HG03159 (cell line): ENCODE data around the gene CD33.
"Not testable (repeated sequence)": the region's sequence is repeated elsewhere in the genome, so short reads cannot be mapped to it uniquely, and the experiment has no call there.

ENCODE experiments used
- ATAC-seq: cut with Tn5 transposase; IDR thresholded peaks from one replicate; pipeline ENCODE4 v1.9.1; 2021; ENCODE audit warnings: mild to moderate bottlenecking, moderate library complexity; ENCODE audit not compliant: unreplicated experiment

Gene CD33

DNA sequence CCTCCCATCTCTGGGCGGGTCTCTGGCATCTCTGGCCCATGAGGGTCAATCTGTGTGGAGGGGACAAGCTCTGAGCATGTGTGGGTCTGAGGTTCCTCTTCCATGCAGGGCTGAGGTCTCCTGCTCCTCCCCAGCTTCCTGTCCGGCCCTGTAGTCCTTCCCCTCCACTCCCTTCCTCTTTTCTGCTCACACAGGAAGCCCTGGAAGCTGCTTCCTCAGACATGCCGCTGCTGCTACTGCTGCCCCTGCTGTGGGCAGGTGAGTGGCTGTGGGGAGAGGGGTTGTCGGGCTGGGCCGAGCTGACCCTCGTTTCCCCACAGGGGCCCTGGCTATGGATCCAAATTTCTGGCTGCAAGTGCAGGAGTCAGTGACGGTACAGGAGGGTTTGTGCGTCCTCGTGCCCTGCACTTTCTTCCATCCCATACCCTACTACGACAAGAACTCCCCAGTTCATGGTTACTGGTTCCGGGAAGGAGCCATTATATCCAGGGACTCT, at the start of gene CD33:
Gene CD33 (plus strand): TSS at position 183 of the 496 bp plus-strand sequence. CDS start 39 bp downstream, at position 222.
- not testable (repeated sequence) for ATAC-seq

DNA sequence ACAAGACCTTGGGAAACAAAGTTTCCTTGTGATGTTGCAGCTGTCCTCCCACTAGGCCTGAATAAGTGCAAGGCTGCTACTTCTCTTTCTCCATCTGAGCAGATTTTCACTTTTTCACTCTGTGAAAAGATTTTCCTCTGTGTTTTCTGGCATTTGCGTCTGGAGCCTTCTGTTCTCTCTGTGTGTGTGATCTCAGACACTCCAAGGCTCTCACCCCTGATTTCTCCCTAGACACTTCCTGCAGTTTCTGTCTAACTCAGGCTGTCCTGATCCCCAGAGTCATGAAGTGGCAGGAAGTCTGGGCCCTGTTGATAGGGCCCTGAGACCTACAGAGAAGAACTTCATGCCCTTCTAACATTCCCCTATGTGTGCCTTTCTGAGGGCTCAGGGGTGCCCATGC, 45.6 kb upstream of the CD33 start:
- ATAC-seq, result no peak

DNA sequence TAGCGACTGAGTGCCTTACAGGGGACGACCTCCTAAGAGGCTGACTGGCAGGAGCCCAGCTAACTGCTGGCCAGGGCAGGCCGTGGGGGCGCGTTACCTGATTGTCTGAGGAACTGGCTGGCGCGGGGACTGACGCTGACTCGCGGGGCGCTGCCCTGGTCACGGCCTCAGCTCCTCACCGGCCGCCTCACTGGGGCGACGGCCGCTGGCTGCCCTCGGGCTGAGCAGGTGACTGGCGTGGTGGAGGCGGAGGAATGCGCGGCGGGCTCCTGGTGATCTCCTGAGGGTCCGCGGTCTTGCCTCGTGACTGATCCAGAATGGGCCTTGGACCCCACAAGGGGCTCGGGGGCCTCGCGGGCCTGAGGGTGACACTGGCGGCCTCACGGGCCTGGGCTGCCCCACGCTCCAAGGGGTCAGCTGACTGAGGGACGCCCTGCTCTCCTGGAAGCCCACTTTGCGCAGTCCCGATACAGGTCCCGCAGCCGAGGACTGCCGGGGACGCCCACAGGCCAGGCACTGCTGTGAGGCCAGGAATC, 43.4 kb upstream of the CD33 start:
- no peak for ATAC-seq

DNA sequence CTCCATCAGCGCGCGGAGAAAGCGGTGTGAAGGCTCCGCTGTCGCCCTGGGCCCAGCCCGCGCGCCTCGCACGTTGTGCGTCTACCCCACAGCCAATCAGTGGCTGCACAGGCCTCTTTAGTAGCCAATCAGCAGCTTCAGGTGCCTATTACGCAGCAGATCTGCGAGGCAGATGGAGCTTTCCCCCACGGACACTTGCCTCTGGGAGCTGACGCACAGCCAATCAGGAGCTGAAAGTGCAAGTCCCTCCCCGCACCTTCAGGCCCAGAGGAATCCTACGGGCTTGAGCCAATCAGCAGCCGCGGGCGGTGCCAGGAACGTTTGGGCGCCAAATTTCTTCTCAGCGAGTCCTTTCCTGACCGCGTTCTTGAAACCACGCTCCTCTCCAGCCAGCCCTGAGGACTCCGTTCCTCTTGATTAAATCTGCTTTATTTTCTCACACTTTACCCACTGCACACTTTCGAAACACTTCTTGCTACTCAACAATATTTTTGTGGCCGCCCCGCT, 42.9 kb upstream of the CD33 start:
- ATAC-seq, result no peak

DNA sequence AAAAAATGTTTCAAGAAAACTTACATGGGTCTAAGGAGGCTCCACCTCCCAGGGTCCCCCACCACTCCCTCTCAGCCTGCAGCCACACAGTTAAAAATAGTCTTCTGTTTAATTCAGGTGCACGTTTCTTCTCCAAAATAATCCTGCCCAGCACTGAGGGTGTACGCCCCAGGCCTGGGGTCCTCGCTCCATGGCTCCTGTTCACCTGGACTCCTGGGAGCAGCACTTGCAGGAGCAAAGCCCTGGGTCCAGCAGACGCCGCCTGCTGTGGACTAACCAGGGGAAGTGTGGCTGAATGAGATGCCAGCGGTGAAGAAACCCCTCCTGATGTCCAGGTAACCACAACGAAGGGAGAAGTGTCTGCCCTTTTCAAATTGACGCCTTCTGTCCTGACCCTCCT, 41.3 kb upstream of the CD33 start:
- no peak for ATAC-seq

DNA sequence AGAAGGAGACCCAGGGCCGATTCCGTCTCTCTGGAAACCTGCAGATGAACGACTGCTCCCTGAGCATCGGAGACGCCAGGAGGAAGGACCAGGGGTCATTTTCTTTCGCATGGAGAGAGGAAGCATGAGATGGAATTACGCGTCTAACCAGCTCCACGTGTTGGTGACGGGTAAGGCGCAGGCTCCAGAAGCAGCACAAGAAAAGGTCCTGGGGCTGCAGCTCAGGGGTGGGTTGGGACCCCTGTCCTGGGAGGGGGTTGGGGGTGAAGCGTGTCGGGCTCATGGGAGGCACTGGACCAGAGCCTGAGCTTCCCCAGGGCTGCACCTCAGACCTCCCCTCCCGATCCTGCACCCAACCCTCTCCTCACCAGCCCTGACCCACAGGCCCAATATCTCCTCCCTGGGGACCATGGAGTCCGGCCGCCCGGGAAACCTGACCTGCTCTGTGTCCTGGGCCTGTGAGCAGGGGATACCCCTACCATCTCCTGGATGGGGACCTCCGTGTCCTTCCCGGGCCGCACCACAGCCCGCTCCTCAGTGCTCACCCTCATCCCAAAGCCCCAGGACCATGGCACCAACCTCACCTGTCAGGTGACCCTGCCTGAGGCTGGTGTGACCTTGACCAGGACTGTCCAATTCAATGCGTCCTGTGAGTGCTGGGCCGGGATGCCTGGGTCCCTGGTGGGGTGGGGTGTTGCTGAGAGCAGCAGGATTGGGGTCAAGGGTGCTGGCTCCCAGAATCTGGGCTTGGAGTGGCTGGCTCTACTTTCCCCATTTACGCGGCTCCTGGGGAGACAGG, 39.6 kb upstream of the CD33 start:
- no peak for ATAC-seq

DNA sequence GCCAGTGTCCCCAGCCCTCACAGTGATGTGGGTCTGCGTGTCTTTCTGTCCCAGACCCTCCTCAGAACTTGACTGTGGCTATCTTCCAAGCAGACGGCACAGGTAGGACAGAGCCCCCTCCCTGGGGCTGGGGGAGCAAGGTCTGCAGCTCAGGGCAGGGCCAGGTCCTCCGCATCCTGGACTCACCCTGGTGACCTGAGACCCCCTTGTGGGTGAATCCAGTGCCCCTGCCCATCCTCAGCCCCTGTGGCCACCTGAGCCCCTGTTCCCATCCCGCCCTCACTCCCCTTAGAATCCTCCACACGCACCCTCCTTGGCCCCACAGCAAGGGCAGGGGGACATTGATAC, 39.0 kb upstream of the CD33 start:
- ATAC-seq, result no peak

DNA sequence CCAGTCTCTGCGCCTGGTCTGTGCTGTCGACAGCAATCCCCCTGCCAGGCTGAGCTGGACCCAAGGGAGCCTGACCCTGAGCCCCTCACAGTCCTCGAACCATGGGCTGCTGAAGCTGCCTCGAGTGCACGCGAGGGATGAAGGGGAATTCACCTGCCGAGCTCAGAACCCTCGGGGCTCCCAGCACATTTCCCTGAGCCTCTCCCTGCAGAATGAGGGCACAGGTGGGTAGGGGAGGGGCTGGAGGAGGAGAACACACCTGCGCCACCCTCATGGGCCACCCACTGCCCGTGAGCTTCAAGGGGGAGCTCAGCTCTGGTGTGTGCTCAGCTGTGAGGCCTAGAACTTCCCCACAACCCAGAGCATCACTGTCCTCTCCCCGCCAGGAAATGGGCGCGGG, 38.6 kb upstream of the CD33 start:
- no peak for ATAC-seq

DNA sequence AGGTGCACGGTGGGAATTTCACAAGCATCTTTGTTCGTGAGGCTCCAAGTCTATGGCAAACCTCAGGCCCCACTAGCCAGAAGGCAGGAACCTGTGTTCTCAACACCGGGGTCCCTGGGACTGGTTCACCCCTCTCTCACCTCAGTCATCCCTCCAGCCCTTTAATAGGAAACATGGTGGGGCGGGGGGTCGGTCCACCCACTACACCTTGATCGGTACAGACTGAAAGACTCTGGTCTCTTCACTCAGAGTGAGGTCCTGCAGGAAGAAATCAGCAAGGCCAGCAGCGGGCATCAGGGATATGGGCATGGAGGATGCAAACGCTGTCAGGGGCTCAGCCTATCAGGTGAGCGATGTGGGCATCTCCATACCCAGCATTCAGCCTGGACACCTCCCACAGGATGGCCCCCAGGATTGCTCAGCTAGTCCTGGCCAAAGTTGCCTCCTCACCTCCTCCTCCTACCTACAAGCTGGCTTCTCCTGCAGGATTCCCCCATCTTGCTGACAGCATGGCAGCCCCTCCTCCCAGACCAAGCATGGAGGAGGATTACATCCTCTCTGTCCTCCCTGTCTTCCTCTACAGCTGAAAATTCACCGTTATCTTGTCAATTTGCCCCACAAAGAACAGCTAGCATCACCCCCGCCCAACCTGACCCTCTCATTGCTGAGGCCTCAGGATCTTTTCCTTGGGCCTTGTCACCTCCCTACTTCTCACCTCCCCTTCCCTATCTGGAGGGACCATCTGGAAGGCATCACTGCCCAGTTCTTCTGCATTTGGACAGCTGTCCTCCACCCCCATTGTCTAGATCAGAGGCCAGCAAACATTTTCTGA, 37.3 kb upstream of the CD33 start:
- no peak for ATAC-seq

DNA sequence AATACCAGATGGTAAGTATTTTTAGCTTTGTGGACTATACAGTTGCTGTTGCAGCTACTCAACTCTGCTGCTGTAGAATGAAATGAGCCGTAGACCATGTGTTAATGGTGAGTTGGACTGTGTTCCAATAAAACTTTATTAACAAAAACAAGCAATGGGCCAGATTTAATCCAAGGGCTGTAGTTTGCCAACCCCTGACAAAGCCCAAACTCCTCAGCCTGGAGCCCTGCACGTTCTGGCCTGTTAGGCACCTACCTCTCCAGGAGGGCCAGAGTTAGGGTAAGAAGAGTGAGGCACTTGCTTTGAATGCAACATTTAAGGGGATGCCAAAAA, 36.7 kb upstream of the CD33 start:
- ATAC-seq, result no peak

DNA sequence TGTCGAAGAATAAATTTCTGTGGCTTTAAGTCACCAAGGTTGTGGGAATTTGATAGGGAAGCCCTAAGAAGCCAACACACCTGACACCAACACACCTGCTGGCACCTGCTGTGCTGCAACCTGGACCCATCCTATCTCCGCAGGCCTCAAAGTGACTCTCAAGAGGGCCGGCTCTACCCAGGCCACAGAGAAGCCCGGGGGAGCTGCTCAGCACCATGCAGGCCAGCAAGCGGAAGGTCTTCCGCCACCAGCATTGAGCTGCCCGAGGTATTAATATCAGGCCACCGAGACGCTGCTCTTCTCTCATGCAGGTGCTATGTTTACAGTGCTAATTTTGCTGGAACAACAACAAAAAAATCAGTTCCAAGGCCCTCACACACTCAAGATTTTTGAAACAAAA, 32.2 kb upstream of the CD33 start:
- ATAC-seq, result no peak

DNA sequence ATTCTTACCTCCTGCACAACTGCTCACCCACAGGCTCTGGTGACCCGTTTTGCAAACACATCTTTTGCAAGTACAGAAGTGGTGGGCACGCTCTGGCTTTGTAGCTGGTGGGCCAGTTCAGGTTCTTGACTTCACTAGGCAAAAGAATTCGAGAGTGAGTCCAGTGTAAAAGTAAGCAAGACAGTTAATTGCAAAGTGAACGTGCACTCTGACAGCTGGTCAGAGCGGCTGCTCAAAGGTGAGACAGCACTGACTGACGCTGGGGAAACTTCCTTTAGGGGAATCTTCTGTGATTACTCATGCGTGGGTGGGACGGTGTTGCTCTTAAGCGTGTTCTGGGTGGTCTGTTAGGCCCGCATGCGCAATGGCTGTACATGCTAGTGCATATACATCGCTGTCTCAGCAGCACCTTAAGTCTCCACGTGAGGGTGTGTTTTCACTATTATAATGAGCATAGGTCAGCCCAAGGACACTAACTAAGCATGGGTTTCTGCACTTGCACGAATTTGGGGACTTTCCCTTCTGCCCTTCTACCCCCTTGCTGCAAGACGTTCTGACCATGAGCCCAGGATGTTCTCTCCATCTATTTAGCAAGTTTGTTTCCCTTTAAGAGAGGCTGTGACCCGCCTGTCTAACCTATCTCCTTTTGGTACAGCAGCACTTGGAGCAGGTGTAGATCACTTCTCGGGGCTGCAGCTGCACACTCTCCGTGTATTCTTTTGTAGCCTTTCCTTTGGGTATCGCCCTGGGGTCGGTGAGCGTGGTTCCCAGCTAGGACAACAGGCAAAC, 30.2 kb upstream of the CD33 start:
- no peak for ATAC-seq

DNA sequence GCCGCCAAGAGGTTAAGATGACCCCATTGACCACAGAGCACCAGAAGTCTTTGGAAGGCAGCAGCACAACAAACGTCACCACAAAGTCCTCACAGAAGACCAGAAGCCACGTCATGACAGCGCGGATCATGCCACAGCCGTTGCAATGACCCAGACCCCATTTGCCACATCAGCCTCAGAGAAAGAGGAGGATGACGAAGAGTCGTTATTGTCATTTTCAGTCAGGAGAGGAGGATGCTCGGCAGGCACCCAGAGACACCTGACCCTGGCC, 29.6 kb upstream of the CD33 start:
- no peak for ATAC-seq

DNA sequence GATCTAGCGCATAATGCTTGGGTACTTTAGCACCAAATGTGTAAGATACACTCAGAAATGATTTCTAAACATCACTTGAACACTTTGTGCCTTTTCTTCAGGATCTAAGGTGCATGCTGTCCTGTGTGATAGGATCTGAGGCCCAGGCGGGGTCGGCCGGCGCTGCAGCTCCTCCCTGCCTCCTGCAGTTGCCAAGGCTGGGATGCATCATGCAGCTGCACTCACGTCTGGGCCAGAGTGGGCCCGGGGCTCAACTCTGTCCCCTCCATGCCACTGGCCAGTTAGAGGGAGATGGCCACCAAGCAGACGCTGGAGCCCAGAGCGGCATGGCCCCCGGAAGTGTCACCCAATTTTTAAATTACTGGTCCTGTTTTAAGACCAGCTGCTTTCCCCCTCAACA, 29.3 kb upstream of the CD33 start:
- ATAC-seq, result no peak

DNA sequence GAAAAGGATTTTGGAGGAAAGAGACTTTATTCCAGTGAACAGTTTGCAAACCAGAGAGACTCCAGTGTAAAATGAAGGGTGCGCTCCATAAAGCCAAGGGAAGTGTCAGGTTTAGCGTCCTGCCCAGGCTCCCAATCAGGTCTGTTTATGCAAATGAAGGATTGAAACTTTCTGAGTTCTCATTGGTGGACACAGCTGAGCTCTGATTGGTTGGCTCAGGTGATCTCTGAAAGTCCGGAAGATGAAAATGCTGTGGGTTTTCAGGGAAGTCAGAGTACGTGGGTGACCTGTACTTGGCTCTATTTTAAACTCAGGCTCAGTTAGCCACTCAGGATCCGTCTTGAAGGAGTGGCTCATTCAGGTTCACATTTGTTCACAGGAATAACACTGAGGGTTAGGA, 28.7 kb upstream of the CD33 start:
- no peak for ATAC-seq

DNA sequence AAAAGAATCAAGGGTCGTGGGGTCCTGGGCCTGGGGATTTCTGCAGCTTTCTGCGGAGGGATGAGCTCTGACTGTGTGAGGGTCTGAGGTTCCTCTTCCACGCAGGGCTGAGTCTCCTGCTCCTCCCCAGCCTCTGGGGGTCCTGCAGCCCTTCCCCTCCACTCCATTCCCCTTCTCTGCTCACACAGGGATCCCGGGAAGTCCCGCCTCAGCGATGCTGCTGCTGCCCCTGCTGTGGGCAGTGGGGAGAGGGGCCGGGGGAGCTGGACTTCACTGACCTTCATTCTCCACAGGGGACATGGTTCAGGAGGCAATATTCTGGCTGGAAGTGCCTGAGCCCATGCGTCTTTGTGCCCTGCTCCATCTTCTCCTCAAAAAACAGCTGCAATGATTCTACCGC, 26.2 kb upstream of the CD33 start:
- no peak for ATAC-seq

DNA sequence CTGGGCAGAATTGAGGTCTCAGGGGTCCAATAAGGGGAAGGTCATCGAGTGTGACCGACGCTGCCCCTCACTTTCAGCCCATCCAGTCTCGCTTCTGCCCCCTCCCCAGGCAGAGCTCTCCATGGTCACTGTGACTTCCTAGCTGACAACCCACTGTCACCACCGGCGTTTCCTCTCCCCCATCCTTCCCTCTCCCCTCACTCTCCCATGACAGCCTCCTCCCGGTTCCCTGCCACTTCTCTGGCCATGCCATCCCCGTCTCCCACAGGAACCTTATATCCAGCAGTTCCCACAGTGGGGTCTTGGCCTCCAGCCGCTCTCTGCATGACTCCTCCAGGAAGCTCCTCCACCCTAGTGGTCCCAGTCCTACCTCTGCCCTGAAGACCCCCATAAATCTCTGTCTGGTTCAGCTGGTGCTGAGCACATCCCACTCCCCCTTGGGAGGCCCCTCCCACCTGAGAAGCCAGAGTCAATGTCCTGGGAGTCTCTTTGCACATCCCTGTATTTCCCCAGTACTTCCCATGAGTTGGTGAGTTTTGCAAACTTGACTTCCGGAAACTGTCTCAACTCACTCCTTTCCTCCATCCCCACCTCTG, 24.7 kb upstream of the CD33 start:
- no peak for ATAC-seq

DNA sequence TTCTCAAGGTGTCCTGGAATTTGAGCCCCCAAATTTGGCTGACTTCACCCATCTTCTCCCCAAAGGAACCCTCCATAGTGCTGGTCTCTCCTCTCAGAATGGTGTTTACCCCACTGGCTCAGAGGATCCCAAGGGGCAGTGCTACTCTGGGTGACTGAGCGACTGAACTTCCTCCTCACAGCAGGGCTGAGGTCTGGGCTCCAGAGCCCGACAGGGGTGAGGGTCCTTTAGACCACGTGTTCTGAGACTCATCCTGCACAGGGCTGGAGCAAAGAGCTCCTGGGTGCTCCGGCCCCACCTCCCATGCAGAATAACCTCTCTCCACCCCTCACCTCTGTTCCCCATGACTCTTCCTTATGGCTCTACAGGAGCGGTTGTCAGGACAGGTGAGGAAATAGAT, 23.2 kb upstream of the CD33 start:
- ATAC-seq, result no peak

DNA sequence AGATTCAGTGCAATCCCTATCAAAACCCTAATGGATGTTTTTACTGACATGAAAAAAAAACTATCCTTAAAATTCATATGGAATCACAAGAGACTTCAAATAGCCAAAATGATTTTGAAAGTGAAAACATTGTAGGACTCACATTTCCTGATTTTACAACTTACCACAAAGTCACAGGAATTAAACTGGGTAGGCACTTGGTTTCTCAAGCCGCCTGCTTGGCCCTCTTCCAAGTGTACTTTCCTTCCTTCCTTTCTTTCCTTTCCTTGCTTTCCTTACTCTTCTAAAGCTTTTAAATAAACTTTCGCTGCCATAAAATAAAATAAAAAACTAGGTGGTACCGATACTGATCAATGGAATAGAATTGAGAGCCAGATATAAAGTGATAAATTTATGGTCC, 21.0 kb upstream of the CD33 start:
- no peak for ATAC-seq

DNA sequence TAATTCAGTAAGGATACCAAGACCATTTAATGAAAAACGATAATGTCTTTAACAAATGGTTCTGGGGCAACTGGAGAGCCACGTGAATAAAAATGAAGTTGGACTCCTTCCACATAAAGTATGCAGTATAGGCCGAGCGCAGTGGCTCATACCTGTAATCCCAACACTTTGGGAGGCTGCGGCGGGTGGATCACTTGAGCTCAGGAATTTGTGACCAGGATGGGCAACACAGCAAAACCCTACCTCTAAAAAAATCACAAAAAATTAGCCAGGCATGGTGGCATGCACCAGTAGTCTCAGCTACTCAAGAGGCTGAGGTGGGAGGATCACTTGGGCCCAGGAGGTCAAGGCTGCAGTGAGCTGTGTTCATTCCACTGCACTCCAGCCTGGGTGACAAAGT, 20.6 kb upstream of the CD33 start:
- ATAC-seq, result no peak

DNA sequence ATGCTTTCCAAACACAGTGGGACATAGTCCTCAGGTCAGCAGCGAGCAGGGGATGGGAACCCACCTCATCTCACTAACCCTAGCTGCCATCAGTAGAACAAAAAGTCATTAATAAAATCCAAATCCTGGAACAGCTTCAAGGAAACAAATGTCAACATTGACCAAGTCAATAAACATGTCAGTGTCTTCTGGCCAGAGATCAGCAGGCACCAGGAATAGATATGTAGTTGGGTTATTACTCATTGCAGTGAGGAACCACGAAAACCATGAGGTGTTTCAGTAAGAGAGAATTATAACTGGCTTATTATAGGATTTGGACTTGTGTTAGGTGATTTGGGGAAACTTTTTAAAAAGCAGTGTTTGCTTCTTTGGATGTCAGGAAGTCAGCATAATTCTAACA, 17.1 kb upstream of the CD33 start:
- no peak for ATAC-seq
